GM13976 (cell line): ENCODE results near the gene KIN.

Experiments
- DNase-seq: peaks from one replicate; pipeline ENCODE4 v3.0.0; 2012; ENCODE audit warnings: low spot score
- in situ Hi-C: fragments of 300-500 bp; cut with MboI; formaldehyde crosslinking; loops from one replicate; pipeline ENCODE4 v1.12.0; 2022; ENCODE audit warnings: low sequenced_read_pairs, mixed read lengths, inconsistent platforms; ENCODE audit not compliant: unreplicated experiment
- TF ChIP-seq, protein P1 (sequence below): IDR thresholded peaks from 2 replicates; pipeline ENCODE4 v1.5.1; 2012; ENCODE audit warnings: borderline replicate concordance, mild to moderate bottlenecking; ENCODE audit not compliant: insufficient read depth; ENCODE audit errors: extremely low read depth, missing control alignments, control extremely low read depth

The KIN gene

DNA sequence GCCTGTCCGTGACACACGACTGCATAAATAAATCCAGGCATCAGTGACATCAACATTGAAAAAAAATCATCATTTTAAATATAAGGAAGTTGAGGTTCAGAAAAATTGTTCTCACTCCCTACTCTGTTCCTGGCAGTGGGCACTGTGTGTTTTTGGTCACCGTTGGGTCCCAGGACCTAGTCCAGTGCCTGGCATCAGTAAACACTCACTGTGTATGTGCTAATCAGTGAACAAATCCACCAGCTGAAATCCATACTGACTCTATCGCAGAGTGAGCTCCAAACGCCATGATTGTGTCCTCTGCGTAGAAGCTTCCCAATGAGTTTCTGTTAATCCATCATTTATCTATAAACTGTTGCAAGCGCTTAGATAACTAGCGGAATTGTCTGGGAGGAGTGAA, 43.5 kb downstream of the KIN start:
- no peak for DNase-seq
- in situ Hi-C loops = no loop called here
- TF ChIP-seq, protein P1, sequence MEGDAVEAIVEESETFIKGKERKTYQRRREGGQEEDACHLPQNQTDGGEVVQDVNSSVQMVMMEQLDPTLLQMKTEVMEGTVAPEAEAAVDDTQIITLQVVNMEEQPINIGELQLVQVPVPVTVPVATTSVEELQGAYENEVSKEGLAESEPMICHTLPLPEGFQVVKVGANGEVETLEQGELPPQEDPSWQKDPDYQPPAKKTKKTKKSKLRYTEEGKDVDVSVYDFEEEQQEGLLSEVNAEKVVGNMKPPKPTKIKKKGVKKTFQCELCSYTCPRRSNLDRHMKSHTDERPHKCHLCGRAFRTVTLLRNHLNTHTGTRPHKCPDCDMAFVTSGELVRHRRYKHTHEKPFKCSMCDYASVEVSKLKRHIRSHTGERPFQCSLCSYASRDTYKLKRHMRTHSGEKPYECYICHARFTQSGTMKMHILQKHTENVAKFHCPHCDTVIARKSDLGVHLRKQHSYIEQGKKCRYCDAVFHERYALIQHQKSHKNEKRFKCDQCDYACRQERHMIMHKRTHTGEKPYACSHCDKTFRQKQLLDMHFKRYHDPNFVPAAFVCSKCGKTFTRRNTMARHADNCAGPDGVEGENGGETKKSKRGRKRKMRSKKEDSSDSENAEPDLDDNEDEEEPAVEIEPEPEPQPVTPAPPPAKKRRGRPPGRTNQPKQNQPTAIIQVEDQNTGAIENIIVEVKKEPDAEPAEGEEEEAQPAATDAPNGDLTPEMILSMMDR = no peak

DNA sequence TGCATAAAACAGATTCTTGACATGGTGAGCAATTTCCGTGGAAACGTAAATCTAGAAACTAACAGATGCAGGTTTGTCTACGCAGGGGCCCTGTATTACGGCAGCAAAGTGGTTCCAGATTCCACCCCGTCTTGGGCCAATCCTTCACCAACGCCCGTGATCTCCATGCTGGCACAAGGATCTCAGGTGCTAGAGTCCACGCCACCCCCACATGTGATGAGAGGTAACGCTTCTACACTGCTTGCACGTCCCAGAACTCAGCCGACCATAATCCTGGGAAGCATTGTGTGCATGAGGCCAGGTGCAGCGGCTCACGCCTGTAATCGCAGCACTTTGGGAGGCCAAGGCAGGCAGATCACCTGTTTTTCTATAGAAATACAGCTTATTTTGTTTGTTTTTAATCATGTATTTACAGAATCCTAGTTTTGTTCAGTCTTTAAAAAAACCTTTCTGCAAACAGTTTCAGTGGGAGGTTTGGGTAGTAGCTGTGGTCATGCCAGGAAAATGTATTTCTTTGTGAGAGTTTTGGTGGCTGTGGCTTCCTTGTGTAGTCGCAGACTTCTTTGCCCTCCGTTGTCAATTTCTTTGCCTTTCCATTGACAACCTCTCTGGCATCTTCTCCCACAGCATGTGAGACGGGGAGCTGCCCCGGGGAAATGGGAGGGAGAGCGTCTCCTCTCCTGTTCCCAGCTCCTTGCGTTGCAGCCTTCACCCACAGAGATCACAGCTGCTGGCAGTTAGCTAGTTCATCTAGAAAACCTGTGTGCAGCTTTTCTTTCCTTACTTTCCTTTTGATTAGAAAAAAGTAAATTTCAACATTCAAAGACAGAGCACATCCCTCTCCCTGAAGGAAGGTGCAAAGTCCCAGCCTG, 49.0 kb downstream of the KIN start:
- no peak for DNase-seq
- TF ChIP-seq, protein P1 = no peak
- in situ Hi-C loops = no loop called here

GRCh38 chr10:7734821-7735220, 53.0 kb downstream of the KIN start:
- in situ Hi-C loops = no loop called here
- TF ChIP-seq, protein P1 = no peak
- no peak for DNase-seq

DNA sequence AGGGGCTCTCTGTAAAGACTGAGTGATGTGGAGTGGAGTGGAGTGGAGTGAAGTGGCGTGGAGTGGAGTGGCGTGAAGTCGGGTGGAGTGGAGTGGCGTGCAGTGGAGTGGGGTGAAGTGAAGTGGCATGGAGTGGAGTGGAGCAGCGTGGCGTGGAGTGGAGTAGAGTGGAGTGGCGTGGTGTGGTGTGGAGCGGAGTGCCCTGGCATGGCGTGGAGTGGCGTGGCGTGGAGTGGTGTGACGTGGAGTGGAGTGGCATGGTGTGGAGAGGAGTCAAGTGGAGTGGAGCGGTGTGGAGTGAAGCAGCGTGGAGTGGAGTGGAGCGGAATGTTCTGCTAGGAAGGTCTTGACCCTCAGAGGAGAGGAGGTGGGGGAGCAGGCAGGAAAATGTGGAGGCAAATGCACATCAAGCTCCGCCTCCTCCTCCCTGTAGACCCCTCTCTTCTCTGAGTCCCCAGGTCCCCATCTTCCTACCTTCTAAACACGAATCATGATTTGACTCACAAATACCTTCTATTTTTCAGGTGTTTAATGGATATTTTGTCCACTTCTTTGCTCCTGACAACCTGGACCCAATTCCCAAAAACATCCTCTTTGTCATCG, 64.8 kb downstream of the KIN start:
- in situ Hi-C loops = no loop called here
- TF ChIP-seq, protein P1 = no peak
- no peak for DNase-seq

GRCh38 chr10:7720478-7720877, 67.3 kb downstream of the KIN start:
- DNase-seq = no peak
- in situ Hi-C loops = no loop called here
- TF ChIP-seq, protein P1 = no peak

- TF ChIP-seq, protein P1 = no peak
- DNase-seq = no peak
- in situ Hi-C loops = no loop called here
Measured at GRCh38 chr10:7718685-7719084, 69.1 kb downstream of the KIN start.
